HG02973 (cell line): ENCODE measurements around the gene NEMP1.
"Not testable (repeated sequence)": the region's sequence is repeated elsewhere in the genome, so short reads cannot be mapped to it uniquely, and the experiment has no call there.

ENCODE experiments used
- ATAC-seq: cut with Tn5 transposase; IDR thresholded peaks from one replicate; pipeline ENCODE4 v1.9.1; 2021; ENCODE audit warnings: moderate library complexity; ENCODE audit not compliant: unreplicated experiment

The NEMP1 gene

GRCh38 chr12:57091638-57092528 is 13.3 kb upstream of the NEMP1 start:
- ATAC-seq = no peak

DNA sequence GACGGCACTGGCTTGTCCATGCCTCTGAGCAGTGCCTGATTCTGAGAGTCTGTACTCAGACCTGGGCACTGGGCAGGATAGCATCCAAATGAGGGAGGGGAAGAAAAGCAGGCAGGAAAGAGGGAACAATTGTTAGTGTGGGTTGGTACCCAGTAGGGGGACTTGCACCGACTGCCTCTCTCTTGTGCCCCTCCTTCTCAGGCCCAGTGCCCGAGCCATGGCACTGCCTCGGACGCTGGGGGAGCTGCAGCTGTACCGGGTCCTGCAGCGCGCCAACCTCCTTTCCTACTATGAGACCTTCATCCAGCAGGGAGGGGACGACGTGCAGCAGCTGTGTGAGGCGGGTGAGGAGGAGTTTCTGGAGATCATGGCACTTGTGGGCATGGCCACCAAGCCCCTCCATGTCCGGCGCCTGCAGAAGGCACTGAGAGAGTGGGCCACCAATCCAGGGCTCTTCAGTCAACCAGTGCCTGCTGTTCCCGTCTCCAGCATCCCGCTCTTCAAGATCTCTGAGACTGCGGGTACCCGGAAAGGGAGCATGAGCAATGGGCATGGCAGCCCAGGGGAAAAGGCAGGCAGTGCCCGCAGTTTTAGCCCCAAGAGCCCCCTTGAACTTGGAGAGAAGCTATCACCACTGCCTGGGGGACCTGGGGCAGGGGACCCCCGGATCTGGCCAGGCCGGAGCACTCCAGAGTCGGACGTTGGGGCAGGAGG is 12.5 kb upstream of the NEMP1 start:
- no peak for ATAC-seq

DNA sequence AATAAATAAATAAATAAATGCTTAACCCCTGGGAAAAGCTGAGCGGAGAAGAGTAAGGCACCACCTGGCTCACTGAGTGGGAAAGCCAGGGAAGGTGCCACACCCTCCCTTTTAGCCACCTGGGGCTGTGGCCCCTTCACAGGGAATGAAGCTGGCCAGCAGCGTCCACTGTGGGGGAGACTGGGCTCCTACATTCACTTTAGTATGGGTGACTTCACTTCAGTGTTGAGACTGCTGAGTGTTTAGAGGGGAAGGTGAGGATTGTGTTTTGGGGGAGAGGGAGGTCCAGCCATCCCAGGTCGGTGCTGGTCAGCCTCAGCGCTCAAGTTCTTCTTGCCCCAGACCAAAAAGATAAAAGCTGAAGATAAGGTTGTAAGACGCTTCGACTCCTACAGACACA is 11.9 kb upstream of the NEMP1 start:
- no peak for ATAC-seq

DNA sequence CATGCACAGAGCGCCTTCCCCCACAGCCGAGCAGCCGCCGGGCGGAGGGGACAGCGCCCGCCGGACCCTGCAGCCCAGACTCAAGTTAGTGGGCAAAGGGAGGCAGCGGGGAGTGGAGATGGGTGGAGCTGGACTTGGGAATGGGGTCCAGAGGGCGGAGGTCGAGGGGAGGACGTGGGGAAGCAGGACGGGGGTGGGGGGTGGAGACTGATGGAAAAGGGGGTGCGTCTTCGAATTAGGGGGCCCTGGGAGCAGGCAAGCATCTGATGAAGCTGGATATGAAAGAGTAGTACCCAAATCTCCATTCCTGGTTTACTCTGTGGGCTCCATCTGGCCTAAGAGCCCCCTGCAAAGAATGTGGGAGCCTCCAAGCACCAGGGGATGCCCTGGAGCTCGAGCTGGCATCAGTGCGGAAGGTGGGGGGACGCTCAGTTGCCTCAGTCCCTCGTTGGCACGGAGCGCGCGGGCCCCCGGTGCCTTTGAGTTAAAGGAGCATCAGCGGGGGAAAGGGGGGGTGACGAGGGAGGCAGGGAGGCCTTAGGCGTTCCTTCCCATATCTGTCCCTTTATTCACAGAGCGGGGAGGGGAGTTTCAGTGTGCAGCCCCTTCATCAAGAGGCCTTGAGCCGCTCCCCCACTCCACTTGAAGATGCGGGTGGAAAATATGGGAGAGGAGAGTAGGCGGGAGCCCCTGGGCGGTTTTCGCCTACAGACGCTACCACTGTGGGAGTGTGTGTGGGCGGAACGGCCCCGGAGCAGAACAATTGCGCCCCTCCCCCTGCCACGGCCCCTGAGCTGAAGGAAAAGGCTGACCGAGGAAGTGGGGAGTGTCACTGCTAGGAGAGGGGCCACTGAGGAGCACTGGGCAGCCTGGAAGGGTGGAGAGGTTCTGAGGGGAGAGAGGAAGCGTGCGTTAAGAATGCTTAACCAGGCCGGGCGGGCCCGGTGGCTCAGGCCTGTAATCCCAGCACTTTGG is 11.0 kb upstream of the NEMP1 start:
- no peak for ATAC-seq

DNA sequence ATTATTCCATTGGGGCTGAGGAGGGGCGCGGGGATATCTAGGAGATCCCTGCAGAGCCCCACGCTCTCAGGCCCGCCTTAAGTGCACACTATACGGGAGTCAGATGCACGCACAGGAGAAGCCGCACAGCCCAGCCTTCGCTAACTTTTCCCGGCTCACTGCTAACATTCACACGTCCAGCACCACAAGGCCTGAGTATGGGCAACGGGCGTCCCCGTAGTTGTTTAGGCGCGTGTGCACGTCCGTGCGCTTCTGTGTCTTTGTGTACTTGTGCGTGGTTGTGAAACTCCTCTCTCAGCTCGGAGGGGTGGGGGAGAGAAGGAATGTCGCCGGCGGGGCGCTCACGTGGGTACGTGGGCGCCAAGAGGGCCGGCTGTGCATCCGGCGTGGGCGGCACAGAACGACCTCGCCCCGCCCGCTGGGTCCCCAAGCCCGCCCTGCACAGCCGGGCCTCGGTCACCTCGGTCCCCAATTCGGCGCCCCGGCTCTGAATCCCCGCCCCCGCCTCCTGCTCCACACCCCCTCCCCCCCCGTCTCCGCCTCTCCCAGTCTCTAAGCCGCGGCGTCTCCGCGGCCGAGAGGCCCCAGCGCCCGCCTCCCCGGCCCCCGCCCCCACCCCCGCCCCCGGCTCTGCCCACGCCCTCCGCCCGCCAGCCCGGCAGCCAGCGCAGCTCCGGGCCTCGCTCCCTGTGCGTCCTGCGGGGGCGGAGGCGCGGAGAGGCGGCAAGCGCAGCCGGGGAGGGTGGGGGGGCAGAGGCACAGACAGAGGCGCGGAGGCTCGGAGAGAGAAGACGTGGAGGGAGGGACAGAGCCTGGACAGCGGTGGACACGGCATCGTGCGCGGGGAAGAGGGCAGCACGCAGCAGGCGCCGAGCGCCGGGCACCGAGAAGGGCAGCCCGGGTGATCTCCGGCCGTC is 10.0 kb upstream of the NEMP1 start, which contains the start of gene NAB2:
TSS of gene NAB2 (plus strand) at position 761 of the 917 bp plus-strand sequence. CDS start 158 bp downstream, outside the sequence.
- ATAC-seq = peak; percentile 44

GRCh38 chr12:57087691-57088353 is 9.2 kb upstream of the NEMP1 start:
- peak; percentile 25 for ATAC-seq

DNA sequence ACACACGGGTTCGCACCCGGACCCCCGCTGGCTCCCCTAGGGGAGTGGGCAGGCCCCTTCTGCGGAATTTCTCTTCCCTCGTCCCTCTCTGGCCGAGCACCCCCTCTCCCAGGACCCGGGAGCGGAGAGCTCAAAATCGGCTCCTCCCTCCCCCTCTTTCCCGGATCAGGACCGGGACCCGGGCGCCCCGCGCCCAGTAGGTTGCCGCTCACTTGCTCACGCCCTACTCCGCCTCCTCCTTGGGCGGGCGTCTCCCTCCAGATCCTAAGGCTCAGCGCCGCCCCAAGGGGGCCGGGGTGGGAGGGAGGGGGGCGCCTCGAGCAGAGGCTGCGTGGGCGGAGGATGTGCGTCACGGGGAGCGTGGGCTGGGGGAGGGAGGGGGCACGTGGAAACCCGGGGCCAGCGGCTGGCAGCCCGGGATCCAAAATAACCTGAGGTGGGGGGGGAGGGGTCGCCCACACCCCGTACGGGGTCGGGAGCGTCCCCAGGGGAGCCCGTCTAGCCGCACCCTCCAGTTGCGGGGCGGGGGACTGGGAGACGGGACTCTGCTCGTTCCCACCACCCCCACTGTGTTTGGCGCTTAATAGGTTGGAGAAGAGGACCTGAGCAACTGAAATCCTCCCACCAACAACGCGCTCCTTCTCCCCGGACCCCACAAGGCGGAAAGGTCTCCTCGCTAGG is 8.6 kb upstream of the NEMP1 start:
- no peak for ATAC-seq

GRCh38 chr12:57086493-57087009 is 8.0 kb upstream of the NEMP1 start:
- no peak for ATAC-seq

DNA sequence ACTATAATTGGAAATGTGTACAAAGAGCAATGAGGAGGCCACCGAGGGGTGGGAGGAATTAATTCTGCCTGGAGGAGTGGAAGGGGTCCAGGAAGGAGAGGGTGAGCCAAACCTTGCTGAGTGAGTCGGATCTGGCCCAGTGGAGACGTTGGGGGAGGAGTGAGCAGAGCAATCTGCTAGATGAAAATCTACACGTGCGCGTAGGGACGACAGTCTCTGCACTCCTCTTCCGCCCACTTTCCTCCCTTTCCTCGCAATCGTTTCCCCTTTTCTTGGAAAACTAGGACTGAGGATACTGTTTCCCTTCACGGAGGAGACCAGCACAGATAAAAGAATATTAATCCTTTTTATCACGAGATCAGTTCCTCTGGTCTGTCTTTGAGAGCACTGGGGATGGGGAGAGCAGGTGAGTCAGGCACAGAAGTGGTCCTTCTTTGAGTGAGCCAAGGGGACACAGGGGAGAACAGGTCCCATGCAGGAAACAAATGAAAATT is 7.5 kb upstream of the NEMP1 start:
- ATAC-seq = no peak

- ATAC-seq = no peak
Observed at GRCh38 chr12:57080855-57081254, 2.3 kb upstream of the NEMP1 start.

DNA sequence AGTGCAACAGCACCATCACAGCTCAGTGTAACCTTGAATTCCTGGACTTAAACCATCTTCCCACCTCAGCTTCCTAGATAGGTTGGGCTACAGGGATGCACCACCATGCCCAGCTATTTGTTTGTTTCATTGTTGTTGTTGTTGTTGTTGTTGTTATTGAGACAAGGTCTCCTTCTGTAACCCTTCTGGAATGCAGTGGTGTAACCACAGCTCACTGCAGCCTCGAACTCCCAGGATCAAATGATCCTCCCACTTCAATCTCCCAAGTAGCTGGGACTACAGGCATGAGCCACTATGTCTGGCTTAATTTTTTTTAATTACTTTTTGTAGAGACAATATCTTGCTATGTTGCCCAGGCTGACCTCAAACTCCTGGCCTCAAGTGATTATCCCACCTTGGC is 1.2 kb upstream of the NEMP1 start:
- ATAC-seq = no peak

- ATAC-seq = not testable (repeated sequence)
Observed at GRCh38 chr12:57073566-57074450, 4.8 kb downstream of the NEMP1 start.

GRCh38 chr12:57072661-57073060 is 5.9 kb downstream of the NEMP1 start:
- ATAC-seq = no peak

GRCh38 chr12:57069523-57069922 is 9.1 kb downstream of the NEMP1 start:
- ATAC-seq = peak; percentile 76

- ATAC-seq = no peak
Observed at GRCh38 chr12:57066245-57066644, 12.3 kb downstream of the NEMP1 start.

GRCh38 chr12:57063991-57064685 is 14.5 kb downstream of the NEMP1 start:
- peak; percentile 81 for ATAC-seq

- ATAC-seq = no peak
Observed at GRCh38 chr12:57058454-57058853, 20.1 kb downstream of the NEMP1 start.
